ENCODE measurements around the gene BCORL1.

BCORL1 gene

GRCh38 chrX:129982300-129983251, at the start of gene BCORL1:
BCORL1 (plus strand) TSS chrX:129982635; CDS start chrX:130005232, 22,597 bp downstream.
- DNase-seq (ENCODE audit: low read depth) = peak; percentile 94

GRCh38 chrX:129932821-129933321, 49.6 kb upstream of the BCORL1 start:
- peak; percentile 11 for DNase-seq (ENCODE audit: low read depth)

- no peak for DNase-seq (ENCODE audit: low read depth)
These were observed 48.7 kb upstream of the BCORL1 start for GRCh38 chrX:129933700-129934099.

GRCh38 chrX:129934461-129934860, 48.0 kb upstream of the BCORL1 start:
- DNase-seq (ENCODE audit: low read depth) = no peak

- no peak for DNase-seq (ENCODE audit: low read depth)
These were observed 47.5 kb upstream of the BCORL1 start for GRCh38 chrX:129934952-129935351.

- no peak for DNase-seq (ENCODE audit: low read depth)
These were observed 44.4 kb upstream of the BCORL1 start for GRCh38 chrX:129938081-129938480.

- no peak for DNase-seq (ENCODE audit: low read depth)
These were observed 42.4 kb upstream of the BCORL1 start for GRCh38 chrX:129939986-129940385.

- no peak for DNase-seq (ENCODE audit: low read depth)
These were observed 41.7 kb upstream of the BCORL1 start for GRCh38 chrX:129940721-129941120.

- DNase-seq (ENCODE audit: low read depth) = peak; percentile 24
These were observed 37.3 kb upstream of the BCORL1 start for GRCh38 chrX:129945131-129945530.

GRCh38 chrX:129953334-129953648, 29.1 kb upstream of the BCORL1 start:
- DNase-seq (ENCODE audit: low read depth) = no peak

GRCh38 chrX:129953881-129954280, 28.6 kb upstream of the BCORL1 start:
- DNase-seq (ENCODE audit: low read depth) = no peak

GRCh38 chrX:129954804-129955203, 27.6 kb upstream of the BCORL1 start:
- no peak for DNase-seq (ENCODE audit: low read depth)

GRCh38 chrX:129955682-129956081, 26.8 kb upstream of the BCORL1 start:
- no peak for DNase-seq (ENCODE audit: low read depth)

GRCh38 chrX:129956145-129956544, 26.3 kb upstream of the BCORL1 start:
- no peak for DNase-seq (ENCODE audit: low read depth)

- DNase-seq (ENCODE audit: low read depth) = no peak
These were observed 25.7 kb upstream of the BCORL1 start for GRCh38 chrX:129956765-129957164.

- peak; percentile 48 for DNase-seq (ENCODE audit: low read depth)
These were observed 25.0 kb upstream of the BCORL1 start for GRCh38 chrX:129957241-129958082.

GRCh38 chrX:129958083-129958465, 24.4 kb upstream of the BCORL1 start:
- no peak for DNase-seq (ENCODE audit: low read depth)

- no peak for DNase-seq (ENCODE audit: low read depth)
These were observed 23.5 kb upstream of the BCORL1 start for GRCh38 chrX:129958814-129959492.

GRCh38 chrX:129959493-129959832, 23.0 kb upstream of the BCORL1 start:
- peak; percentile 39 for DNase-seq (ENCODE audit: low read depth)

- DNase-seq (ENCODE audit: low read depth) = peak; percentile 13
These were observed 21.0 kb upstream of the BCORL1 start for GRCh38 chrX:129961180-129962083.

GRCh38 chrX:129963729-129964128, 18.7 kb upstream of the BCORL1 start:
- no peak for DNase-seq (ENCODE audit: low read depth)

All from iris pigment epithelial cell (primary cell).